Non-pigmented ciliary epithelial cell (primary cell): ENCODE measurements around the gene CAMKV.
"Not testable (repeated sequence)": the region's sequence is repeated elsewhere in the genome, so short reads cannot be mapped to it uniquely, and the experiment has no call there.

Experiments
- DNase-seq: peaks from one replicate; pipeline ENCODE4 v3.0.0-alpha.2; 2010; ENCODE audit warnings: low read depth

Gene CAMKV

GRCh38 chr3:49855662-49856061 is 14.0 kb downstream of the CAMKV start:
- no peak for DNase-seq

- DNase-seq = no peak
These were observed 24.0 kb downstream of the CAMKV start for GRCh38 chr3:49845694-49846093.

DNA sequence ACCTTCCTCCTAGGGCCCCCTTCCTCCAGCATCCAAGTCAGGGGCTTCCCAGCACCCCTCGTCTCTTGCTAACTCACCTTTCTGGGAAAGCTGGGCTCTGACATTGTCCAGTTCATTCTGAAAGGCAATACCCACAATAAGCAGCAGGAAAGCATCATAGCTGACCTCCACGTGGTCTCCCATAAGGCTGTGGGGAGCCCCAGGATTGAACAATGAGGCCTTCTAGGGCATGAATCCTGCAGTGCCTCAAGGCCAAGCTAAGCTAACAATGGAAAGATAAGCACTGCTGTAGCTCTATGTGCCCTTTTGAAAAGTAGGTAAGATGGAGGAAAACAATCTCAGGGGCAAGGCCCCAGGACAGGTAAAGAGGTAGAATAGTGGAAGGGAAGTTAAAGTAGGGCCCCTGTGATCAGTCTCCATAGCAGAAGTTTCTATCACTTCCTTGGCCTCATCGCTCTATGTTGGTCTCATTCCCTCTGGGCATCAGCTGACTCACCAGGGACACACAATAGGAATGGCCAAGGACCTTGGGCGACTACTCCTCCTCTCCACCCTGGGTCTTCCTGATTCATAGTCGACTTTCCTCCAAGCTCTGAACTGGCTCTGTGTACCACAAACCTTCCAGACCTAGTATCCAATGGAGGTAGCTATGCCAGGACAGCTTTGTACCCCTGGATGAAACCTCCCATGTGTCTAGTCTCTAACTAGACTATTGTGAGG is 25.1 kb downstream of the CAMKV start:
- no peak for DNase-seq

DNA sequence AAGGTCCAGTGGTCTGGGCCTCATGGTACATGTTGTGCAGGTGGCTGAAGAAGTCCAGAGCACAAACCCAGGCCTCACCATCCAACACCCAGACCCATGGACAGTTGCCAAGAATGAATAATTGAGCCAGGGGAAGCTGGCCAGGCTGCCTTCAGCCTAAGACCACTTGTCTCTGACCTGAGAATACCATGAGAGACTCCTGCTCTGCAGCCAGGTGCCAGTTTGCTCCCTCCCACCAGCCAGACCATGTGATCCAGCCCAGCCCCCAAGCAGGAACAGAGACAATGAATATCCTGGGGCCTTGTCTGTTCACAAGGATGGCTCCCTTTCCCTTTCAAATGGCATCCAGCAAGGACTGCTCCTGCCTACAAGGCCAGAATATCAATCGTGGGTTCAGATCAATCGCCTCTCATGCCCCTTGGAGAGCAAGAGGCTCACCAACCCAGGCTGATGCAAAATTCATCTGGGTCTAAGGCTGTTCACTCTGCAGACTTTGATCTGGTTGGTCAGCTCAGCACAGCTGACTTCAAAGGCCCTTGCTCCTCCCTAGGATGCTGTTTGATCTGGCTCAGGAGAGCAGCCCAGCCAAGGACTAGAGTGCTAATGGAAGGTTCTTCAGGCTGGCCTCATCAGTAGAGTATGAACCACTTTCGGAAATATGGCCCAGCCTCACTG is 26.7 kb downstream of the CAMKV start:
- DNase-seq = no peak

DNA sequence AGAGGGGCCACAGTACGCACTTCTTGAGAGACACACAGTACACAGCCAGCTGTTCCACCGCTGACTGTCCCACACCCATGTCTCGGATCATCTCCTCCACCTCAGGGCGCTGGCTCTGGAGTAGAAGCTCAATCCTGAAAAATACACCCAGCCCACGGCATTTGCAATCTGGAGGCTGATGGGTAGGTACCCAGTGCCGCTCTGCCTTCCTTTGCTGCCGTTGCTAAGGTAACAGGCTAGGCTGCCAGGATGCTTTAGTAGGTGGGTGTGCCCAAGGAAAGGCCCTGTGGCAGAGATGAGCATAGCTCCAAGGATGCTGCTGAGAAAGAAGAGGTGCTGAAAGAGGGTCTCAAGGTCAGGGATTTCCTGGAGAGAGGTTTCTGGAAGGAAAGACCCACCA is 27.9 kb downstream of the CAMKV start:
- no peak for DNase-seq

GRCh38 chr3:49841126-49841696 is 28.5 kb downstream of the CAMKV start:
- no peak for DNase-seq

GRCh38 chr3:49840388-49840787 is 29.3 kb downstream of the CAMKV start:
- no peak for DNase-seq

DNA sequence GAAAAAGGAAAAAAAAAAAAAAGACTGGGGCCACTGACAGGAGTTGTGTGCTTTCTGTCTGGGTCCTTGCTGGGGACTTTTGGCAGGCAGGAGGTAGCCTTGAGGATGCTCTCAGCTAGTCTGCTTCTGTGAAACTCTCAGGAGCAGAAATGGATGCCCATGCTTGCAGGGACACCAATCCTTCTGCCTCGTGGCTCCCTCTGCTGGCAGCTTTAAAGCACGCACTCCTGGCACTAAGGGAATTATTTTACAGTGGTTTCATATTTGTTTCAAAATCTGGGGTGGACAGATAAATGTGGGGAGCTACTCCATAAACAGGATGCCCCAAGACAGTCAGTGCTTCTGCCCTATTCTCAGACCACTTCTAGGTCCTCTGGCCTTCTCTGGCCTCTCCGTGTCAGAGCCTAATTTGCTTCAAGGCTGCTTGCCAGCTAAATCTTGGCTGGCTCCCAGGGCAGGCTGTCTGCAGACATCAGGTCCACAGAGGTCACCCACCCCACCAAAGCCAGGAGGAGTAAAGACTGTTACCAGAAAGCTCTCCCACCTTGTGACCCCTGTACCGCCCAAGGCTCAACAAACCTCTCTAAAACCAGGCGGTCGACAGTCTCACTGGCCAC is 30.4 kb downstream of the CAMKV start:
- peak; percentile 52 for DNase-seq

DNA sequence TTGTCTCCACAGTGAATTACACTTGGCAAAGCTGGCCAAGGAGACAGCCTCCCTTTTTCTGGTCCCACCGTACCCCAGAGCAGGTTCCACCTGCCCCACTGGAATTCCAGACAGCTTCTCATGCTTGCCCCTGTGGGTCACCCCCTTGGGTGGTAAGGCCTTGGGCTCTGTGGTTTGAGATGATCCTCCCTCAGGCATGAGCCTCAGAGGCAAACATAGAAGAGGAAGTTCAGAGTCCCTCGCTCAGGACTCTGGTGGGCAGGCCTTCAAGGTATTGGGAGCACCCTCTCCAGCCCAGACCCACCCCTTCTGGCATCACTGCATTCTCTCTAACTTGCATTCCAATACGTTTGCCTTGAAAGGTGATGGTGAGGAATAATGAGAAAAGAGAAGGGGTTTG is 38.4 kb downstream of the CAMKV start:
- DNase-seq = no peak

GRCh38 chr3:49826016-49826415 is 43.7 kb downstream of the CAMKV start:
- no peak for DNase-seq

GRCh38 chr3:49823131-49823530 is 46.6 kb downstream of the CAMKV start:
- DNase-seq = not testable (repeated sequence)

DNA sequence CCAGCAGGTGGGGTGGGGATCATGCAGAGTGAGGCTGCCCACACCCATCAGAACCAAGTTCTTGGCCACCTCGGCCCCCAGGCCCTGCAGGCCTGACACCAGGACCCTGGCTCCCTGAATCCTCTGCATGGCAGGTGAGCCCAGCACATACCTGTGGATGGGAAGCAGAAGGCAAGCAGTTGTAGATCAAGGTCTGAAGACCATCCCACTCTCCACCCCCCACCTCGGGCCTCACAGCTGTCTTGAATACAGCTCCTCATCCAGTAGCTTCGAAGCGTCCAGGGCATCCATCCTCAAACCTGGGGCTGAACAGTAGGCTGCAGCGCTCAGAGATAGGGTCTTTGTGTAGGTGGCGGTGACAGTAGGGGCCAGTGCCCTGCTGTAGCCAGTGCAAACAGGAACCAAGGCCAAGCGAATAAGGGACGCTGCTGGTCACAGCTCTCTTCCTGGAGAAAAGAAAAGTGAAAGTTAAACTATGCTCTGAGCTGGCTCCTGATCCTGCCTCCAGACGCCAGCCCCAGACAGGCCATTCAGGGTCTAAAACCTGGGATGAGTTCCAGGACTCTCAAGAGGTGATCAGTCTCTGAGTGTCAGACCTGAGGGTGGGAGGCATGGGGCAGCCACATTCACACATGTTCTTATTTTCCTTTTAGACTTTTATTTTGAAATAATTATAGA is 56.1 kb downstream of the CAMKV start, which contains the start of gene UBA7:
Gene UBA7 (minus strand): TSS at position 457 of the 678 bp plus-strand sequence. CDS start 166 bp downstream, at position 291.
- no peak for DNase-seq

DNA sequence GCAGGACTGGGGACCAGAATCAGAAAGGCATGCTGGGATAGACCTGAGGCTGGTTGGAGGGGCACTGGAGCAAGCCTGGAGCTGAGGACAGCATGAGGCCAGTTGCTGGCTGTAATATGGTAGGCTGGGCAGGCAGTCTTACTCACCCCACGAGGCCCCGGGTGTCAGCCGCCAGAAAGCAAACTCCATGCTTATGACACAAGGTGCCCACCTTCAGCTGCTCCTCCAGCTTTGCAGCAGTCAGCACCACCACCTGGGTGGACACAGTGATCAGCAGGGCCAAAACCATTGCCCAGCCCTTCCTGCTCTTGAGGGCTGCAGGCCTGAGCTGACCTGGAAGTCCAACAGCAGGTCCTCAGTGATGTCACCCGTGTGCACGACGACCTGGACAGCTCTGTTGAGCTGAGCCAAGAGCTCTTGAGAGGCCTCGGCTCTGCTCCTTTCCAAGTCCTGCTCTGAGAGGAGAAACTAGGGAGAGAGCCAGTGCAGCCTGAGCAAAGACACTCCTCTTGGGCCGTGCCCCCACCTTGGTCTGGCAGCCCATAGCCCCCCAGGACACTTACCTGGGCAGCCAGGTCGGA is 56.7 kb downstream of the CAMKV start:
- DNase-seq = no peak
